ENCODE results near the gene SIK2. TPM values are rescaled to one million over a fixed set of nuclear protein-coding genes. Genes with fewer than 3 reads are reported as not detected.
A peak's percentile ranks its signal among the peaks of the same experiment; 100 is the strongest.

Gene SIK2
- total and polyA plus RNA-seq, 9 of the 15 experiments (the other 6 are each of a cell fraction or from before 2014, with no cell fraction given), result 0.74 to 11.6 (median 3.8) TPM

- TF ChIP-seq MGA (IDR thresholded peaks at IDR 0.05), result 0 out of 2 replicates have a peak, but pooled peaks have one; percentile 81
- TF ChIP-seq PKNOX1 (IDR thresholded peaks at IDR 0.05), result peak; percentile 33; the same call in 1 of the 2 replicates
- TF ChIP-seq MNT (conservative IDR thresholded peaks at IDR 0.05), result peak in 1 of 2 experiments; percentile 26; a peak in 1 of 4 replicates
- TF ChIP-seq POLR2A (conservative IDR thresholded peaks at IDR 0.05), result 0 out of 2 replicates have a peak, but pooled peaks have one; percentile 46
- TF ChIP-seq SMARCC2 (IDR thresholded peaks at IDR 0.05; ENCODE audit: low read depth), result 0 out of 2 replicates have a peak, but pooled peaks have one; percentile 59
Observed at GRCh38 chr11:111601636-111601978, 642 bp upstream of the SIK2 start (continued).
